ENCODE data around the gene ELSPBP1. TPM values are rescaled to one million over a fixed set of nuclear protein-coding genes. Genes with fewer than 3 reads are reported as not detected.

Gene ELSPBP1
- total and polyA plus RNA-seq, 4 donors = not detected

DNA sequence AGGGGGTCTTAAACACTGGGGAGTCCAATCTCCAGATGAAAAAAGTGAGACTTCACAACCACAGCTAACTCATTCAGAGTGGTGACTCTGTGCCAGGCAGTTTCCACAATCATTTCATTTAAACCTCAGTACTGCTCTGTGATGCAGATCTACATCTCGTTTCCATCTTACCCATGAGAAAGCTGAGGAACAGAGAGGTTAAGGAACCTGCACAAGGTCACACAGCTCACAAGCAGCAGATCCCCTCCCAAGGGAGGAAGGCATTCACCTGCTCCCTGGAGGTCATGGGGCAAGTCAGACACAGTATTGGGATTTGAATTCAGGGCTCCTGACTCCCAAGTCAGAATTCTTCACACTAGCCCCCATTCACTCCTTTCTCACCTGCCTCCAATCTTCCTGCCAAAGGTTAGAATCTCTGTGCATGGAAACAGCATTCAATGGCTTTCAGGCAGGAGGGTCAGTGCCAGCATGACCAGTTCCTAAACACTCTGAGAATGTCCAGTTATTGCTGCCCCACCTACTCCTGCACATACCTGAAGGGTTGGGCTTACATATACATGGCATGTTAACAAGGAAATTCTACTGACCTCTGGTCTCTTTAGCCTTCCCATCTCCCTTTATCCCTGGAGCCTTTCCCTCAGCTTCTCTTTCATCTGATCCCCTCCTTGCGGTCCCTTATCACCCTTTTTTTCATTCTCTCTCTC lies 47.6 kb downstream of the ELSPBP1 start:
- Histone ChIP-seq H3K27ac (ENCODE audit: low read depth in 1 of 2, low read length in 2 of 2) (no peak overlapping the region), H3K36me3 (ENCODE audit: control insufficient read depth in 4 of 4, insufficient read depth in 3 of 4, low read depth in 1 of 4, low read length in 3 of 4) (no peaks in the 10 kb centered on the region), H3K4me3 (ENCODE audit: low read depth in 1 of 3, low read length in 3 of 3) (no peak overlapping the region), H3K27me3 (ENCODE audit: control insufficient read depth in 4 of 4, insufficient read depth in 4 of 4, low read length in 3 of 4) (peaks cover 0 to 2% (median 0%) of the 10 kb centered on the region in 4 donors), H3K4me1 (ENCODE audit: control insufficient read depth in 4 of 4, insufficient read depth in 4 of 4, low read length in 3 of 4) (no peaks in the 10 kb centered on the region), H3K9me3 (ENCODE audit: control insufficient read depth in 4 of 4, low read length in 3 of 4) (no peaks in the 10 kb centered on the region), H3K9ac (ENCODE audit: low read depth in 1 of 2, low read length in 2 of 2) (no peak overlapping the region)
- TF ChIP-seq, protein P1, sequence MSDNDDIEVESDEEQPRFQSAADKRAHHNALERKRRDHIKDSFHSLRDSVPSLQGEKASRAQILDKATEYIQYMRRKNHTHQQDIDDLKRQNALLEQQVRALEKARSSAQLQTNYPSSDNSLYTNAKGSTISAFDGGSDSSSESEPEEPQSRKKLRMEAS (IDR thresholded peaks at IDR 0.05) = no peak
- TF ChIP-seq, protein P2, sequence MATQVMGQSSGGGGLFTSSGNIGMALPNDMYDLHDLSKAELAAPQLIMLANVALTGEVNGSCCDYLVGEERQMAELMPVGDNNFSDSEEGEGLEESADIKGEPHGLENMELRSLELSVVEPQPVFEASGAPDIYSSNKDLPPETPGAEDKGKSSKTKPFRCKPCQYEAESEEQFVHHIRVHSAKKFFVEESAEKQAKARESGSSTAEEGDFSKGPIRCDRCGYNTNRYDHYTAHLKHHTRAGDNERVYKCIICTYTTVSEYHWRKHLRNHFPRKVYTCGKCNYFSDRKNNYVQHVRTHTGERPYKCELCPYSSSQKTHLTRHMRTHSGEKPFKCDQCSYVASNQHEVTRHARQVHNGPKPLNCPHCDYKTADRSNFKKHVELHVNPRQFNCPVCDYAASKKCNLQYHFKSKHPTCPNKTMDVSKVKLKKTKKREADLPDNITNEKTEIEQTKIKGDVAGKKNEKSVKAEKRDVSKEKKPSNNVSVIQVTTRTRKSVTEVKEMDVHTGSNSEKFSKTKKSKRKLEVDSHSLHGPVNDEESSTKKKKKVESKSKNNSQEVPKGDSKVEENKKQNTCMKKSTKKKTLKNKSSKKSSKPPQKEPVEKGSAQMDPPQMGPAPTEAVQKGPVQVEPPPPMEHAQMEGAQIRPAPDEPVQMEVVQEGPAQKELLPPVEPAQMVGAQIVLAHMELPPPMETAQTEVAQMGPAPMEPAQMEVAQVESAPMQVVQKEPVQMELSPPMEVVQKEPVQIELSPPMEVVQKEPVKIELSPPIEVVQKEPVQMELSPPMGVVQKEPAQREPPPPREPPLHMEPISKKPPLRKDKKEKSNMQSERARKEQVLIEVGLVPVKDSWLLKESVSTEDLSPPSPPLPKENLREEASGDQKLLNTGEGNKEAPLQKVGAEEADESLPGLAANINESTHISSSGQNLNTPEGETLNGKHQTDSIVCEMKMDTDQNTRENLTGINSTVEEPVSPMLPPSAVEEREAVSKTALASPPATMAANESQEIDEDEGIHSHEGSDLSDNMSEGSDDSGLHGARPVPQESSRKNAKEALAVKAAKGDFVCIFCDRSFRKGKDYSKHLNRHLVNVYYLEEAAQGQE (IDR thresholded peaks at IDR 0.05) = no peak
- TF ChIP-seq FOXA2 (IDR thresholded peaks at IDR 0.05) = no peak
- no peak for TF ChIP-seq EGR1 (IDR thresholded peaks at IDR 0.05; ENCODE audit: low read depth in 2 of 2)
- TF ChIP-seq, protein P3, sequence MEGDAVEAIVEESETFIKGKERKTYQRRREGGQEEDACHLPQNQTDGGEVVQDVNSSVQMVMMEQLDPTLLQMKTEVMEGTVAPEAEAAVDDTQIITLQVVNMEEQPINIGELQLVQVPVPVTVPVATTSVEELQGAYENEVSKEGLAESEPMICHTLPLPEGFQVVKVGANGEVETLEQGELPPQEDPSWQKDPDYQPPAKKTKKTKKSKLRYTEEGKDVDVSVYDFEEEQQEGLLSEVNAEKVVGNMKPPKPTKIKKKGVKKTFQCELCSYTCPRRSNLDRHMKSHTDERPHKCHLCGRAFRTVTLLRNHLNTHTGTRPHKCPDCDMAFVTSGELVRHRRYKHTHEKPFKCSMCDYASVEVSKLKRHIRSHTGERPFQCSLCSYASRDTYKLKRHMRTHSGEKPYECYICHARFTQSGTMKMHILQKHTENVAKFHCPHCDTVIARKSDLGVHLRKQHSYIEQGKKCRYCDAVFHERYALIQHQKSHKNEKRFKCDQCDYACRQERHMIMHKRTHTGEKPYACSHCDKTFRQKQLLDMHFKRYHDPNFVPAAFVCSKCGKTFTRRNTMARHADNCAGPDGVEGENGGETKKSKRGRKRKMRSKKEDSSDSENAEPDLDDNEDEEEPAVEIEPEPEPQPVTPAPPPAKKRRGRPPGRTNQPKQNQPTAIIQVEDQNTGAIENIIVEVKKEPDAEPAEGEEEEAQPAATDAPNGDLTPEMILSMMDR (IDR thresholded peaks at IDR 0.05; ENCODE audit: low read depth, low read length, missing input control) = no peak
- TF ChIP-seq RXRA (IDR thresholded peaks at IDR 0.05) = no peak
- TF ChIP-seq YY1 (IDR thresholded peaks at IDR 0.05) = no peak
- no peak for TF ChIP-seq TAF1 (conservative IDR thresholded peaks at IDR 0.05)
- no peak for TF ChIP-seq NR2F2 (IDR thresholded peaks at IDR 0.05)
- no peak for TF ChIP-seq HNF4A (conservative IDR thresholded peaks at IDR 0.05)
- TF ChIP-seq, protein P4, sequence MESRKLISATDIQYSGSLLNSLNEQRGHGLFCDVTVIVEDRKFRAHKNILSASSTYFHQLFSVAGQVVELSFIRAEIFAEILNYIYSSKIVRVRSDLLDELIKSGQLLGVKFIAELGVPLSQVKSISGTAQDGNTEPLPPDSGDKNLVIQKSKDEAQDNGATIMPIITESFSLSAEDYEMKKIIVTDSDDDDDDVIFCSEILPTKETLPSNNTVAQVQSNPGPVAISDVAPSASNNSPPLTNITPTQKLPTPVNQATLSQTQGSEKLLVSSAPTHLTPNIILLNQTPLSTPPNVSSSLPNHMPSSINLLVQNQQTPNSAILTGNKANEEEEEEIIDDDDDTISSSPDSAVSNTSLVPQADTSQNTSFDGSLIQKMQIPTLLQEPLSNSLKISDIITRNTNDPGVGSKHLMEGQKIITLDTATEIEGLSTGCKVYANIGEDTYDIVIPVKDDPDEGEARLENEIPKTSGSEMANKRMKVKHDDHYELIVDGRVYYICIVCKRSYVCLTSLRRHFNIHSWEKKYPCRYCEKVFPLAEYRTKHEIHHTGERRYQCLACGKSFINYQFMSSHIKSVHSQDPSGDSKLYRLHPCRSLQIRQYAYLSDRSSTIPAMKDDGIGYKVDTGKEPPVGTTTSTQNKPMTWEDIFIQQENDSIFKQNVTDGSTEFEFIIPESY (IDR thresholded peaks at IDR 0.05) = no peak
- TF ChIP-seq SP1 (IDR thresholded peaks at IDR 0.05) = no peak
- TF ChIP-seq GABPA (IDR thresholded peaks at IDR 0.05 in 1 of 2, conservative IDR thresholded peaks at IDR 0.05 in 1 of 2) = no peak
- no peak for TF ChIP-seq JUND (IDR thresholded peaks at IDR 0.05)
- 55% methylated on average over 2 of the region's 2 CpGs for WGBS
- DNase-seq (ENCODE audit: low spot score) = no peak

DNA sequence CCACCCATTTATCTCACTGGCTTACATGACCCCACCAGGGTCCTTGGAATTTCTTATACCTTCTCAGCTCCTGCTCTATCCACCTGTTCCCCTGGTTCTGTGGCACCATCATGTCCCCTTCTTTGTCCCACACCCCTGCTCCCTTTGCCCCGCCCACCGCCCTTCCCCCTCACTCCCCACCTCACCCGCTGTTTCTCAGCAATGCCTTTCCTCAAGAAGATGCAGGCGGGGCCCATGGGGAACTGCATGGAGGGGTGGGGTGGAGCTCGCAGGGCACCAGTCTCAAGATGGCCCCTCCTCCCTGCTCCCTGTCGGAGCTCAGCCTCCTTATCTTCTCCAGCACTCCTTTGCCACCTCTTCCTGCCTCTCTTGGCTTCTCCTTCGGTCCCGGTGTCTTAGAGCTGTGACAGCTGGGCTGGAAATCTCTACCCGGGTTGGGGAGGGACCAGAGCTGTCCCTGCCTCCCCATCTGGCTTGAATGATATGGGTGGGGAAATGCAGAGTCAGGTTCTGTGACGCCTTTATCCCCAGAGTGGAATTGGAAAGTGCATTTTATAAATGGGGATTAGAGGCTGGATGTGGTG lies 49.3 kb downstream of the ELSPBP1 start, which contains the start of gene CABP5:
TSS of gene CABP5 (minus strand) at position 405 of the 584 bp plus-strand sequence. CDS start at position 248, 157 bp downstream.
- Histone ChIP-seq H3K4me1 (ENCODE audit: control insufficient read depth in 4 of 4, insufficient read depth in 4 of 4, low read length in 3 of 4) (no peaks in the 10 kb centered on the region), H3K9ac (ENCODE audit: low read depth in 1 of 2, low read length in 2 of 2) (no peak within 1 kb of the TSS), H3K4me3 (ENCODE audit: low read depth in 1 of 3, low read length in 3 of 3) (no peak within 1 kb of the TSS), H3K27ac (ENCODE audit: low read depth in 1 of 2, low read length in 2 of 2) (no peak within 1 kb of the TSS), H3K9me3 (ENCODE audit: control insufficient read depth in 4 of 4, low read length in 3 of 4) (no peaks in the 10 kb centered on the region), H3K36me3 (ENCODE audit: control insufficient read depth in 4 of 4, insufficient read depth in 3 of 4, low read depth in 1 of 4, low read length in 3 of 4) (peaks cover 0 to 6% (median under 1%) of the 10 kb centered on the region in 4 donors), H3K27me3 (ENCODE audit: control insufficient read depth in 4 of 4, insufficient read depth in 4 of 4, low read length in 3 of 4) (peaks cover 0 to 2% (median 0%) of the 10 kb centered on the region in 4 donors)
- no peak for DNase-seq (ENCODE audit: low spot score)
- WGBS = 66% methylated on average over 10 of the region's 10 CpGs
- TF ChIP-seq SP1 (IDR thresholded peaks at IDR 0.05) (no peak), YY1 (IDR thresholded peaks at IDR 0.05) (no peak), RXRA (IDR thresholded peaks at IDR 0.05) (no peak), JUND (IDR thresholded peaks at IDR 0.05) (no peak), GABPA (IDR thresholded peaks at IDR 0.05 in 1 of 2, conservative IDR thresholded peaks at IDR 0.05 in 1 of 2) (no peak), FOXA2 (IDR thresholded peaks at IDR 0.05) (no peak), NR2F2 (IDR thresholded peaks at IDR 0.05) (no peak), FOXA1 (IDR thresholded peaks at IDR 0.05) (no peak), HNF4A (conservative IDR thresholded peaks at IDR 0.05) (no peak), RAD21 (IDR thresholded peaks at IDR 0.05) (no peak)
- TF ChIP-seq, protein P4 (IDR thresholded peaks at IDR 0.05) = no peak
- TF ChIP-seq, protein P3 (IDR thresholded peaks at IDR 0.05; ENCODE audit: low read depth, low read length, missing input control) = no peak
